GM12878 (cell line): ENCODE results near the gene TRIM37. TPM values are rescaled to one million over a fixed set of nuclear protein-coding genes. Genes with fewer than 3 reads are reported as not detected.

ENCODE experiments used
- ATAC-seq: fragments of 200-7000 bp; cut with Tn5 transposase; 3 replicates; pipeline ENCODE4 v1.9.1; 2020; ENCODE audit warnings: mild to moderate bottlenecking, moderate library complexity
- BruUV-seq: library from RNA; stranded (reverse); fragments of 400-500 nt; replicated peaks from 2 replicates; lab custom pipeline; 2021; lab: Mats Ljungman, UMichigan
- CTCF ChIA-PET: fragments of 300-600 bp; sonication (Branson Sonifier 250); formaldehyde crosslinking; extraction: SDS; loops from one replicate; lab custom pipeline; 2021; ENCODE audit warnings: inconsistent platforms; lab: Yijun Ruan, JAX
- POLR2A ChIA-PET: fragments of 350-600 bp; formaldehyde crosslinking; extraction: SDS; loops from one replicate; lab custom pipeline; 2021; ENCODE audit warnings: inconsistent platforms; lab: Charles Lee
- RAD21 ChIA-PET: fragments of 300-600 bp; sonication (Branson Sonifier 250); formaldehyde crosslinking; loops from one replicate; lab custom pipeline; 2023; ENCODE audit warnings: antibody characterized with exemption; ENCODE audit not compliant: unreplicated experiment; lab: Charles Lee
- SMC1A ChIA-PET: fragments of 300-600 bp; sonication (Branson Sonifier 250); formaldehyde crosslinking; loops from one replicate; lab custom pipeline; 2023; ENCODE audit not compliant: unreplicated experiment, uncharacterized antibody; lab: Charles Lee
- DNase-seq: peaks from one replicate; pipeline ENCODE4 v3.0.0-alpha.2; 2011; ENCODE audit warnings: low read depth, low spot score
- FAIRE-seq: peaks from 3 replicates; lab custom pipeline; 2011; peaks lifted over from hg19 to GRCh38; lab: Jason Lieb, UNC
- H2AFZ ChIP-seq: 2 replicates; pipeline ENCODE4 v1.6.0; 2011; ENCODE audit warnings: low read depth, low read length, control low read depth; ENCODE audit not compliant: control insufficient read depth
- H3K27ac ChIP-seq: 2 replicates; pipeline ENCODE4 v1.5.1; 2011; ENCODE audit warnings: control low read depth; ENCODE audit not compliant: control insufficient read depth, insufficient read depth
- H3K27me3 ChIP-seq, 2 experiments: replicated peaks in 1 of 2; 2 replicates each; pipeline versions ENCODE4 v1.6.0 to v1.6.1; 2011; ENCODE audit warnings: low read length in 1 of 2; ENCODE audit not compliant: control insufficient read depth in 2 of 2, insufficient read depth in 2 of 2
- H3K36me3 ChIP-seq, 2 experiments: 2 replicates each; pipeline ENCODE4 v1.5.1; 2011; ENCODE audit warnings: low read length in 1 of 2; ENCODE audit not compliant: control insufficient read depth in 2 of 2, insufficient read depth in 2 of 2
- H3K4me1 ChIP-seq: 2 replicates; pipeline ENCODE4 v1.6.1; 2011; ENCODE audit warnings: mild to moderate bottlenecking, low read length, moderate library complexity, mixed read lengths; ENCODE audit not compliant: control insufficient read depth, insufficient read depth
- H3K4me2 ChIP-seq: 2 replicates; pipeline ENCODE4 v1.6.0; 2011; ENCODE audit warnings: control low read depth; ENCODE audit not compliant: control insufficient read depth, insufficient read depth
- H3K4me3 ChIP-seq: fragments of 200-600 bp; sonication (generic); 2 replicates; pipeline ENCODE4 v1.5.1; 2016
- H3K79me2 ChIP-seq: 2 replicates; pipeline ENCODE4 v1.6.0; 2011; ENCODE audit warnings: low read length; ENCODE audit not compliant: control insufficient read depth, insufficient read depth
- H3K9ac ChIP-seq: 2 replicates; pipeline ENCODE4 v1.8.0; 2011; ENCODE audit warnings: low read length, control low read depth, mixed read lengths; ENCODE audit not compliant: control insufficient read depth, insufficient read depth
- H3K9me3 ChIP-seq: replicated peaks from 3 replicates; pipeline ENCODE4 v1.5.1; 2011; ENCODE audit warnings: mild to moderate bottlenecking, low read length; ENCODE audit not compliant: control insufficient read depth, insufficient read depth
- H4K20me1 ChIP-seq: 2 replicates; pipeline ENCODE4 v1.6.0; 2011; ENCODE audit not compliant: control insufficient read depth, insufficient read depth
- CEBPB ChIP-seq, 2 experiments: fragments of 150-350 bp in 1 of 2; IDR thresholded peaks; 2 replicates each; pipeline ENCODE4 v1.6.1; 2012 to 2014; ENCODE audit warnings: low read depth in 2 of 2, low read length in 2 of 2, borderline replicate concordance in 1 of 2, inconsistent platforms in 1 of 2
- CHD1 ChIP-seq: IDR thresholded peaks from 2 replicates; pipeline ENCODE4 v1.6.1; 2012; ENCODE audit warnings: low read depth, low read length, improper control_type of control experiment
- ETV6 ChIP-seq, 2 experiments: fragments of 450-650 bp in 1 of 2; IDR thresholded peaks in 1 of 2; conservative IDR thresholded peaks in 1 of 2; 2 replicates each; pipeline ENCODE4 v1.6.1; 2014; ENCODE audit warnings: antibody characterized with exemption in 1 of 2, borderline replicate concordance in 1 of 2, low read depth in 1 of 2, mild to moderate bottlenecking in 1 of 2, moderate library complexity in 1 of 2
- IKZF2 ChIP-seq, 2 experiments: fragments of 450-650 bp; IDR thresholded peaks; 2 replicates each; pipeline ENCODE4 v1.6.1; 2017; ENCODE audit warnings: mild to moderate bottlenecking in 2 of 2, moderate library complexity in 2 of 2
- MEF2B ChIP-seq: fragments of 450-650 bp; IDR thresholded peaks from 2 replicates; pipeline ENCODE4 v1.6.1; 2018; ENCODE audit warnings: mild to moderate bottlenecking, moderate library complexity; ENCODE audit not compliant: partially characterized antibody, poor library complexity, severe bottlenecking
- NFXL1 ChIP-seq: fragments of 450-650 bp; IDR thresholded peaks from 2 replicates; pipeline ENCODE4 v1.6.1; 2017; ENCODE audit warnings: antibody characterized with exemption, mild to moderate bottlenecking, borderline replicate concordance
- NR2F1 ChIP-seq: fragments of 450-650 bp; conservative IDR thresholded peaks from 2 replicates; pipeline ENCODE4 v1.6.1; 2017; ENCODE audit warnings: mild to moderate bottlenecking
- RUNX3 ChIP-seq: IDR thresholded peaks from 2 replicates; pipeline ENCODE4 v1.6.1; 2012; ENCODE audit warnings: low read length, inconsistent platforms
- SMAD1 ChIP-seq: fragments of 450-650 bp; IDR thresholded peaks from 2 replicates; pipeline ENCODE4 v1.6.1; 2018; ENCODE audit warnings: mild to moderate bottlenecking, low read depth; ENCODE audit not compliant: partially characterized antibody
- TCF12 ChIP-seq: IDR thresholded peaks from 2 replicates; pipeline ENCODE4 v1.6.1; 2011; ENCODE audit warnings: low read depth, mild to moderate bottlenecking, low read length
- ZBED1 ChIP-seq: IDR thresholded peaks from 2 replicates; pipeline ENCODE4 v1.6.1; 2016; ENCODE audit warnings: borderline replicate concordance
- WGBS: methylation state at CpG from one replicate; pipeline ENCODE4 v1.1.6; 2016; ENCODE audit warnings: low lambda C conversion rate; ENCODE audit not compliant: insufficient replicate concordance, insufficient coverage; ENCODE audit errors: missing lambda C conversion rate; 5-methylcytosine and 5-hydroxymethylcytosine counted together
- in situ Hi-C: fragments of 300-500 bp; cut with MboI; formaldehyde crosslinking; loops from 9 replicates; pipeline ENCODE4 v1.14.3; 2018; ENCODE audit warnings: mixed read lengths
- intact Hi-C: fragments of 100-400 bp; cut with micrococcal nuclease; formaldehyde crosslinking; loops from one replicate; pipeline ENCODE4 v1.14.2; 2022; ENCODE audit not compliant: unreplicated experiment
- polyA plus RNA-seq, 11 experiments: library from polyadenylated mRNA; depleted of rRNA in 4 of 11; unstranded in 6 of 11; stranded (reverse) in 5 of 11; fragments of >200 nt; fragmentation: Nextera tagmentation in 4 of 11; fragmentation: Illumina TruSeq in 1 of 11; extraction: Ambion mirVana in 4 of 11; extraction: Trizol in 1 of 11; gene quantifications; 1 replicate in 1 of 11; 2 replicates in 10 of 11; pipeline versions ENCODE4 v1.2.1 to v1.2.3, GENCODE V29; 2011 to 2016; ENCODE audit warnings: inconsistent platforms in 2 of 11, missing spikeins in 2 of 11, low read depth in 1 of 11
- total RNA-seq, 4 experiments: library from RNA; depleted of rRNA in 3 of 4; stranded (reverse); fragments of >200 nt in 3 of 4; fragmentation: Illumina TruSeq in 1 of 4; extraction: Trizol in 1 of 4; gene quantifications; 2 replicates each; pipeline versions ENCODE4 v1.2.1 to v1.2.3, GENCODE V29; 2013 to 2021
- TF ChIP-seq, protein P1 (sequence below): IDR thresholded peaks from 2 replicates; pipeline ENCODE4 v1.6.1; 2011; ENCODE audit warnings: low read depth, mild to moderate bottlenecking, low read length, moderate library complexity, borderline replicate concordance; ENCODE audit errors: extremely low read depth

TRIM37 gene
- total and polyA plus RNA-seq, 10 of the 15 experiments (the other 5 are each of a cell fraction or from before 2014, with no cell fraction given), result 4.8 to 20.6 (median 18.1) TPM

- ATAC-seq, result peak; percentile 87
- ChIA-PET RAD21 (interaction anchor here (2.4 kb wide), 1 partner anchor 12 kb away, joined by 11 read pairs; the partner anchor contains the start of gene TRIM37), CTCF (interaction anchor here (1.1 kb wide), 1 partner anchor 7 kb away, joined by 3 read pairs; no protein-coding TSS in a partner anchor), POLR2A (interaction anchor here (0.6 to 1.1 kb wide), 3 partner anchors 9 to 16 kb away, joined by 3 to 5 read pairs (median 5); partner anchors contain the start of gene TRIM37), SMC1A (interaction anchor here (0.8 to 1.2 kb wide), 2 partner anchors 14 to 30 kb away, joined by 3 to 4 read pairs; no protein-coding TSS in a partner anchor)
- no peak overlapping the region for H2AFZ ChIP-seq
- FAIRE-seq, result no peak
- H3K4me3 ChIP-seq, result no peak overlapping the region
- no peak overlapping the region for H3K9ac ChIP-seq
- no peaks in the 10 kb centered on the region for H4K20me1 ChIP-seq
- in situ Hi-C loops, result no loop called here
- intact Hi-C loops, result no loop called here
- peak overlapping the region; percentile 2; the same call in 1 of the 2 replicates for H3K4me2 ChIP-seq
- peaks cover 9% of the 10 kb centered on the region for H3K4me1 ChIP-seq
- no peaks in the 10 kb centered on the region for H3K27me3 ChIP-seq
- H3K36me3 ChIP-seq, result 0 out of 4 replicates have a peak, but pooled peaks cover 0 to 2% of the 10 kb centered on the region in 2 experiments
- no peak overlapping the region for H3K27ac ChIP-seq
- no TSS peak for BruUV-seq
- peaks cover 4% of the 10 kb centered on the region; the same call in 2 of the 3 replicates for H3K9me3 ChIP-seq
- peaks cover 19% of the 10 kb centered on the region for H3K79me2 ChIP-seq
- DNase-seq, result no peak
- peak; percentile 40; the same call in 1 of the 2 replicates for TF ChIP-seq RUNX3
- TF ChIP-seq NR2F1, result peak; percentile 23; the same call in 1 of the 2 replicates
- TF ChIP-seq SMAD1, result no peak
- TF ChIP-seq CEBPB (IDR thresholded peaks at IDR 0.05; ENCODE audit: borderline replicate concordance in 1 of 2, low read depth in 2 of 2, low read length in 2 of 2), result no peak
- no peak for TF ChIP-seq TCF12
- 31% methylated on average over 8 of the region's 8 CpGs for WGBS
Measured at GRCh38 chr17:59093702-59094231, 12.9 kb downstream of the TRIM37 start.

GRCh38 chr17:59093145-59093701 lies 13.5 kb downstream of the TRIM37 start:
- ChIA-PET SMC1A (interaction anchor here (0.9 to 1.5 kb wide), 3 partner anchors 11 to 14 kb away, joined by 3 to 4 read pairs (median 3); no protein-coding TSS in a partner anchor), RAD21 (interaction anchor here (1.3 to 2.4 kb wide), 2 partner anchors 11 to 12 kb away, joined by 4 to 11 read pairs; partner anchors contain the start of gene TRIM37)
- H3K36me3 ChIP-seq, result peaks cover 0 to 2% of the 10 kb centered on the region in 2 experiments; a peak in 1 of 4 replicates
- H2AFZ ChIP-seq, result no peak overlapping the region; the same call in 1 of the 2 replicates
- H3K9ac ChIP-seq, result no peak overlapping the region
- DNase-seq, result no peak
- 76% methylated on average over 4 of the region's 4 CpGs for WGBS
- no peak for TF ChIP-seq MEF2B
- no peak for TF ChIP-seq IKZF2 (IDR thresholded peaks at IDR 0.05)
- TF ChIP-seq, protein P1, sequence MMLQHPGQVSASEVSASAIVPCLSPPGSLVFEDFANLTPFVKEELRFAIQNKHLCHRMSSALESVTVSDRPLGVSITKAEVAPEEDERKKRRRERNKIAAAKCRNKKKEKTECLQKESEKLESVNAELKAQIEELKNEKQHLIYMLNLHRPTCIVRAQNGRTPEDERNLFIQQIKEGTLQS, result no peak
- no peak; a peak in 1 of 4 replicates for TF ChIP-seq ETV6 (conservative IDR thresholded peaks at IDR 0.05 in 1 of 2, IDR thresholded peaks at IDR 0.05 in 1 of 2; ENCODE audit: borderline replicate concordance in 1 of 2, low read depth in 1 of 2)
- no peak for TF ChIP-seq CHD1
- TF ChIP-seq NFXL1, result peak; percentile 67; the same call in 1 of the 2 replicates
- no peak for TF ChIP-seq ZBED1
- TF ChIP-seq, all 136 proteins: peak for 1
- ATAC-seq (no peak; the same call in 2 of the 3 replicates), FAIRE-seq (no peak)
- POLR2A ChIA-PET, result no interaction called here
- peaks cover 3% of the 10 kb centered on the region; the same call in 2 of the 3 replicates for H3K9me3 ChIP-seq
- no peak overlapping the region for H3K4me2 ChIP-seq
- no peak overlapping the region for H3K27ac ChIP-seq
- no peaks in the 10 kb centered on the region for H3K27me3 ChIP-seq
- intact Hi-C loops (no loop called here), in situ Hi-C loops (no loop called here)
- CTCF ChIA-PET, result no interaction called here
- H3K4me3 ChIP-seq, result no peak overlapping the region
- no TSS peak for BruUV-seq
- peaks cover 9% of the 10 kb centered on the region for H3K4me1 ChIP-seq
- H3K79me2 ChIP-seq, result peaks cover 19% of the 10 kb centered on the region
- H4K20me1 ChIP-seq, result no peaks in the 10 kb centered on the region
